GM19193 (cell line): ENCODE data around the gene CDC37.

ENCODE experiments used
- POLR2A ChIP-seq: IDR thresholded peaks from 4 replicates; pipeline ENCODE4 v1.6.1; 2011; ENCODE audit not compliant: insufficient read depth, insufficient read length; ENCODE audit errors: extremely low read depth

CDC37 gene

DNA sequence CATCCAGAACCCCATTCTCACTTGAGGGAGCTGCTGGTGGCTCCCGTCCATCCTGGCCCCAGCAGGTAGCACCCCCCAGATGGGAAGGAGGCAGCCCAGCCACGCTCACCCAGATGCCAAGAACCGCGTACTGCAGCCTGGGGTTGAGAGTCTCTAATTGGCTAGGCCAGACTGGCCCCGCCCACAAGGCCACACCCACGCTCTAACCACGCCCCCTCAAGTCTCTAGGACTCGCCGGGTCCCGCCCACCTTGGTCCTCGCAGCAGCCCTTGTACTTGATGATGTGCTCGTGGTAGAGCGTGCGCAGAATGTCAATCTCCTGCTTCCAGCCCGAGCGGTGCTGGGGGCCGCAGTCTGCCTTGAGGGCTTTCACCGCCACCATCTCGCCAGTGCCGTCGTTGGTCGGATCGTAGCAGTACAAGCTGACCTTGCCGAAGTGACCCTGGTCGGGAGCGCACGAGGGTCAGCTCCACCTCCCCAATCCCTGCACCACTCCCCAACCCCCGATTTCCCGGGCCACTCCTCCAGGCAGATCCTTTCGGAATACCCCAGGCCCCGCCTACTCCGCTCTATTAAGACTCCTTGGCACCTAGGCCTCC, 49.5 kb downstream of the CDC37 start:
- TF ChIP-seq POLR2A = no peak

DNA sequence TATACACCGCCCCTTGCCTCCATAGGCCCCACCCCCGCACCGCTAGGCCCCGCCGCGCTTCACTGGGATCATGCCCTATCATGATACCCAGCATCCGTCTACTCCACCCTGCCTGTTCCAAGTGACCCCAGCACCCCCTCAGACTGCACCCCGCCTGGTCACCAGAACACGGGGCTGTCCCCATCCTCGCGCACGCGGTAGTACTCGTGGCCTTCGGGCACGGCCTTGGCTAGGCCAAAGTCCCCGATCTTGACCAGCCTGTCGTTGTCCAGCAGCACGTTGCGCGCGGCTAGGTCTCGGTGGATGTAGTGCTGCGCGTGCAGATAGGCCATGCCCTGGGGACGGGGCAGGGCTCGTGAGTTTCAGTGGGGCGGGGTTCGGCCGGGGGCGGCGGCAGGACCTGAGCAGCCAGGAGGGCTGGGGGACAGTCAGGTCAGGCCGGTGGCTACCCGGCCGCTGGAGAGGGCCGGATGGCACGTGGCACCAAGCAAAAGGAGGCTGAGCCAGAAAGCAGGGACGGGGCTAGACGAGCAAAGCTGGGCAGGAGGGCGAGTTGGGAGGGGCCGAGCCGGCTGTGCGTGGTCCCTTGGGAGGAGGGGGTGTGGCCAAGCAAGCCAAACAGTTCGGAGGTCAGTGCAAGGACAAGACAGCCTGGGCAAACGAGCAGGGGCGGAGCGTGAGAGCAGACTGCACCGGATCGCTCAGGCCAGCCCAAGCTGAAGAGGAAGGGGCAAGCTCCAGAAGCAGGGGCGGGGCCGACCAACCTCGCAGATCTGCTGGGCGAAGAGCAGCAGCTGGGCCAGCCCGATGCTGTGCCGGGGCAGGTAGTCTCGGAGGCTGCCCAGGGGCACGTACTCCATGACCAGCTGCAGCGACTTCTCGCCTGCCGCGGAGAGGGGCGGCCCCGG, 50.3 kb downstream of the CDC37 start:
- no peak for TF ChIP-seq POLR2A

DNA sequence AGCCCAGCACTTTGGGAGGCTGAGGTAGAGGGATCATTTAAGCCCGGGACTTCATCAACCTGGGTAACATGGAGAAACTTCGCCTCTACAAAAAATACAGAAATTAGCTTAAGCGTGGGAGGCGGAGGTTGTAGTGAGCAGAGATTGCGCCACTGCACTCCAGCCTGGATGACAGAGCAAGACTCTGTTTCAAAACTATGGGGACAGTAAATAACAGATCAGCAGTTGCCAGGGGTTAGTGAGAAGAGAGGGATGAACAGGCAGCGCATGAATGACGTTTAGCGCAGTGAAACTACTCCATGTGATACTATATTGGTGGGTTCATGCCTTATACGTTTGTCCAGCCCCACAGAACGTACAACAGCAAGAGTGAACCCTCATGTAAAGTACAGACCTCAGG, 56.8 kb downstream of the CDC37 start:
- TF ChIP-seq POLR2A = no peak

DNA sequence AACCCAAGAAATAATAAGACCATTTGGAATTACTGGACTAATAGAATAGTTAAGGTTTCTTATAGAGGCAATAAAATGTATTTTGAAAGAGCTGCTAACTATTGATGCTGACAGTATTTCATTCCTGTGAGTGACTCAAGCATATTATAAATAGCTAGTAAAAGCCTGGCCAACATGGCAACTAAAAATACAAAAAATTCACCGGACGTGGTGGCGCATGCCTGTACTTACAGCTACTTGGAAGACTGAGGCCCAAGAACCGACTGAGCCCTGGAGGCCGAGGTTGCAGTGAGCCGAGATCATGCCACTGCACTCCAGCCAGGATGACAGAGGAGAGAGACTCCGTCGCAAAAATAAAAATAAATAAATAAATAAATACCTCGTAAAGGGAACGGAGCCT, 58.6 kb downstream of the CDC37 start:
- no peak for TF ChIP-seq POLR2A

DNA sequence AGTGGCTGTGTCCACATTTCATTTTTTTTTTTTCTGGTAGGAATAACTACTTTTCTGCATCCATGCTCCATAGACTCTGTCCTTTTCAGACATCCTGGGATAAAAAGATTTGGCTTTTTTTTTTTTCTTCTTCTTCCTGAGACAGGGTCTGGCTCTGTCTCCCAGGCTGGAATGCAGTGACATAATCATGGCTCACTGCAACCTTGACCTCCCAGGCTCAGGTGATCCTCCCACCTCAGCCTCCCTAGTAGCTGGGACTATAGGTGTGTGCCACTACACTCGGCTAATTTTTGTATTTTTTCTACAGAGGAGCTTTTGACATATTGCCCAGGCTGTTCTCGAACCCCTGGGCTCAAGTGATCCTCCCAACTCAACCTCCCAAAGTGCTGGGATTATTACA, 59.8 kb downstream of the CDC37 start:
- TF ChIP-seq POLR2A = no peak
